HG03571 (cell line): ENCODE results near the gene LCNL1.

ENCODE experiments used
- ATAC-seq: cut with Tn5 transposase; IDR thresholded peaks from one replicate; pipeline ENCODE4 v1.9.1; 2021; ENCODE audit not compliant: unreplicated experiment

LCNL1 gene

DNA sequence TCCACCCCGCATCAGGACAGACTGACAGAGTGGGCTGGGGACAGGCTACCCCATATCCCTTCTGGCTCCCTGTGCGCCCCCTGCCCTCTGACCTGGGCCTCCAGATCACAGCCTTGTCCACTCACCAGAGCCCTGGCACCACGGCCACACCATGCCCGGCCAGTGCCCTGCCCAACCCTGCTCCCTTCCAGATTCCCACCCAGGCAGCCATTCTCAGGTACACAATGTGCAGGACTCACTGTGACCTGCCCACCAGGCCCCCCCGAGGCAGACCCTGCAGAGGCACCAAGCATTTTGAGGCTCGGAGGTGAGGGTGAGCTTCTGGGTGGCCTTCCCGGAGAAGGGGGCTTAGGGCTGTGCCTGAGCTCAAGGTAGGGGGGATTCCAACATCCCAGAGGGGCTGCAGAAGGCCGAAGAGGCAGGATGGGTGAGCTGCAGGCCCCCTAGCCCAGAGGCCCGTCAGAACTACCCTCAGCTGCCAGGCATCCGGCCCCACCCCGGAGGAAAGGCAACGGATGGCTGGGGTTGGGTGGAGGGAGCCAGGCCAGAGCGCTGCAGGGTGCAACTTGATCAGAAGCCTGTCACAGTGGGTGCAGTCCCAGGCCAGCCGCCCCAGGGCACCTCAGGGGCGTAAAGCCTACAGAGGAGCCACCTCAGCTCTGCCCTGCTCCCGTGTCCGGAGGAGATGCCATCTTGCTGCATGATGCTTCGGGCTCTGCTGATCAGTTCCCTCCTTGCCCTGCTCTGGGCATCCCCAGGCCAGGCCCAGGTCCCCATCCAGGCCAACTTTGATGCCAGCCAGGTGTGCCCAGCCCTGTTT, at the start of gene LCNL1:
Gene LCNL1, plus strand, starts transcription at position 762 of the 820 bp plus-strand sequence. CDS start 594 bp downstream, outside the sequence.
- ATAC-seq: no peak

DNA sequence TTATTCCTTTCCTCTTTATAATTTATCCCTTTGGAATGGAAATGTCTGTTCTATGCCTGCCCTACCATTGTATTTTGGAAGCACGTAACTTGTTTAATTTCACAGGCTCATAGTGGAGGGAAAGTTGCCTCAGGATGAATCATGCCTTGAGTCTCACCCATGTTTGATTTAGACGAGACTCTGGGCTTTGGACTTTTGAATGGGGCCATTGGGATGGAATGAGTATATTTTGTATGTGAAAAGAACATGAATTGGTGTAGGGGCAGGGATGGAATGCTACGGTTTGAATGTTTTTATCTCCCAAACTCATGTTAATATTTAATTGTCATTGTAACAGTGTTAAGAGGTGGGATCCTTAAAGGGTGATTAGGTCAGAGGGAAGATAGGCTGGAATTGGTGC, 48.5 kb upstream of the LCNL1 start:
- ATAC-seq: no peak

DNA sequence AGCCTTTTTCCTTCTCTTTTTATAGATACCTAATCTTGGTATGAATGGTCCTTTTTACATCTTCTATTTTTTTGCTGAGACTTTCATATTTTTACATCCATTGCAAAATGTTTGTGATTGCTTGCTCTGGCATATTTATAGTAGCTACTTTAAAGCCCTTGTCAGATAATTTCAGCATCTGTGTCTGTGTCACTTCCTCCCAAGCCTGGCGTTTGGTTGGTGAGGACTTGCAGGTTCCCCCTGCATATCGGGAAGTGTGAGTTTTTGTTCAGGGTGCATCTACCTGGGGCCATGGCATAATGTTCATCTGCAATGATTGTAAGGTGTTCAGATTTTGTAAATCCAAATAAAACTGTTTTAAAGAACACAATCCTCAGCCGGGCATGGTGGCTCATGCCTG, 47.1 kb upstream of the LCNL1 start:
- ATAC-seq: no peak

DNA sequence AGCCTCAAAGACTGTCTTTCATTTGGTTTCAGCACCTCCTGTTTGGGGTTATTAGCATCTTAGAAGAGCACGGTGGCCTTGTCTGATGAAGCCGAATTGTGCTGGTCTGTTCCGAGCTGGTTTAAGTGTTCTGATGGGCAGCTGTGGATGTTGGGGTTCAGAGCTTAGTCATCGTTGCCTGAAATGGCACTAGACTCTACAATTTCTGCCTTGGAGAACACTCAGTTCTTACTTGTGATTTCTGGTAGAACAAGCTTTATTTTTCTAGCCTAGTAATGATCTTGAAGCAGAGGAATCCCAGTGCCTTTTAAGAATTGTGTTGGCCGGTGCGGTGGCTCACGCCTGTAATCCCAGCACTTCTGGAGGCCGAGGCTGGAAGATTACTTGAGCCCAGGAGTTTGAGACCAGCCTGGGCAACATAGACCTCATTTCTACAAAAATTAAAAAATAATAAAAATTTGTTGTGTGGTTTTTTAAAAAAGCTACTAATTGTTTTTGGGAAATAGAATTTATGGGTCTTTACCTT, 46.1 kb upstream of the LCNL1 start:
- ATAC-seq: no peak

DNA sequence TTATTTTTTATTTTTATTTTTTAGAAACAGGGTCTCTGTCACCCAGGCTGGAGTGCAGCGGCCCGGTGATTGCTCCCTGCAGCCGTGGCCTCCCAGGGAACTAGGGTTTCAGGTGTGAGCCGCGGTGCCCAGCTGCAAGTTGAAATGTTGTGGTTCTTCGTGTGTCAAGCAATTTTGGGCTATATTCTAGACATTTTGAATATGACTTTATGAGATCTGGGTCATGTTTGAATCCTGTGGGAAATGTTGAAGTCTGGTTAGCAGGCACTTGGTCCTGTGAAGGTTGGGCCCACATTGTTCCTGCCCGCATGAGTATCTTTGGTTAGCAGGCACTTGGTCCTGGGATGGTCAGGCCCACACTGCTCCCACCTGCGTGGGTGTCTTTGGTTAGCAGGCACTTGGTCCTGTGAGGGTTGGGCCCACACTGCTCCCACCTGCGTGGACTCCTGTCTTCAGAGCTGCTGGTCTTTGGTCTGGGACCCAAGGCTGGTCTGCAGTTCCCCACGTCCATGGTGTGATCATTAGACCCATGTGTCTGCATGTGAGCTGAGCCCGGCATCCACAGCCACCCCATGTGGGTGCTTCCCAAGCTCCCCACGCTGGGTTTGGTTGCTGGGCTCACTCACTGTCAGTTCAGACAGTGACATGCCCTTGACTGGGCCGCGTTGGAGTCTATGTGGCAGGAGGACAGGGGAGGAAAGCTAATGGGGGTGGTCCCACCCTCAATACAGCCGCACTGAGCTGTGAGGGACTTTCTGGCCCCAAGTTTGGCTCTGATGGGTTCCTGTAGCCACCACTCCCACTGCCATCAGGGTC, 45.4 kb upstream of the LCNL1 start:
- no peak for ATAC-seq

DNA sequence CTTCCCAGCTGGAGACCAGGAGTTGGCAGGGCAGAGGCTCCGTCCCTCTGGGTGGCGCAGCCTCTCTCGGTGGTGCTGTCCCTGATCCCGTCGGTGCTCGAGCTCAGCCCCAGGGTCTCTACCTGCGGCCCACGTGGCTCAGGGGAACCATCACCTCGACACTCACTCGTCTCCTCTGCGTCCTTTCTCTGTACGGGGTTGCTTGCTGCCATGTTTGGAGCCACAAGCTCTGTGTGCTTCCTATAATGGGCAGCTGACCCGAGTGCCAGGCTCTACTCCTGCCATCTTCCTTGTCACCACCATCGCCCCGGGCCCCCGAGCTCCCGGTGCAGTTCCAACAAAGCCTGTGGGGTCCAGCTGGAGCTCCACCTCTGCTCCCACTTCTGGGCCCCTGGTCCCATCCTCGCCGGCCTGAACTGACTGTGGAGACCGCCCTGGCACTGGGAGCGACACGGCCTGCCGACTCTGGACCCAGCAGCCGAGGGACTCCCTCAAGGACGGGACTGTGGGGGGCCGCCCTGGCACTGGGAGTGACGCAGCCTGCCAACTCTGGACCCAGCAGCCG, 43.3 kb upstream of the LCNL1 start:
- no peak for ATAC-seq

DNA sequence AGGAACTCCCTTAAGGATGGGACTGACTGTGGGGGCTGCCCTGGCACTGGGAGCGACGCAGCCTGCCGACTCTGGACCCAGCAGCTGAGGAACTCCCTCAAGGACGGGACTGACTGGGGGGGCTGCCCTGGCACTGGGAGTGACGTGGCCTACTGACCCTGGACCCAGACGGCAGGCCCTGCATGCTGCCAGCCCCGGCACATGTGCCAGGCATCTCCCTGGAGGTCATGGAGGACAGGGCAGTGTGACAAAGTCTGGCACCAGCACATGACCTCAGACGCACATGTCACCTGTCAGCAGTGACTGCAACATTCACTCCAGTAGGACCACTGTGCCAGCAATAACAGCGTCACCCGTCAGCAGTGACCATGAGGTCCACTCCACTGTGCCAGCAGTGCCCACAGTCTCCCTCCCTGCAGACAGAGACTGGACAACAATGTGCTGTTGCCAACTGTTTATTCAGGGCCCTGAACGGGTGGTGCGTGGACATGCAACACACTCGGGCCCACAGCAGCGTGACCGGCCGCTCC, 42.7 kb upstream of the LCNL1 start:
- ATAC-seq: no peak

DNA sequence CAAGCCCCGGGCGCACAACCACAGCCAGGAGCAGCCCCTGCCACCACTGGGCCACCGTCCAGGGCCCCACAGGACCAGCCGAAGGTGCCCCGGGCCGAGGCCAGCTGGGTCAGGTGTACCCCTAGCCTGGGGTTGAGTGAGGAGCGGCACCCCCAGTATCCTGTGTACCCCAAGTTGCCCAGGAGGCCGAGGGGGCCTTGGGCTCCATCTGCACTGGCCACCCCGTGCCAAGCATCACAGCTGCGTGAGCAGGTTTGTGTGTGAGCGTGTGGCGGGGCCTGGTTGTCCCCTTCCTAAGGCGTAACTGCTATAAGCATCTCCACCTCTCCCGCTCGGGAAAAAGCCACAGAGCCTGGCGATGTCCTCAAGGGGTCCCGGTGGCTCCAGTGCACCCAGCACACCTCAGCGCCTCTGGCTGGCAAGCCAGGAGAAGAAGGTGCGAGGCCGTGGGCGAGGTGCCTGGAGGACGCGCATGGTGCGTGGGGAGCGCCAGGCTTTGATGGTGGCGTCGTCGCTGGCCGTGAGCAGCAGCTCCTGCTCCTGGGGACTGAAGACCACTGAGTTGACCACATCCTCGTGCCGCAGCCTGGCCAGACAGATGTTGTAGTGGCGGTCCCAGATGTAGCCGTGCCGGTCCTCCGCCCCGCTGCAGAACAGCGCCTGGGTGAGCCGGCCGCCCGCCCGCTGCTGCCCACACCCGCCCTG, 42.1 kb upstream of the LCNL1 start:
- no peak for ATAC-seq

DNA sequence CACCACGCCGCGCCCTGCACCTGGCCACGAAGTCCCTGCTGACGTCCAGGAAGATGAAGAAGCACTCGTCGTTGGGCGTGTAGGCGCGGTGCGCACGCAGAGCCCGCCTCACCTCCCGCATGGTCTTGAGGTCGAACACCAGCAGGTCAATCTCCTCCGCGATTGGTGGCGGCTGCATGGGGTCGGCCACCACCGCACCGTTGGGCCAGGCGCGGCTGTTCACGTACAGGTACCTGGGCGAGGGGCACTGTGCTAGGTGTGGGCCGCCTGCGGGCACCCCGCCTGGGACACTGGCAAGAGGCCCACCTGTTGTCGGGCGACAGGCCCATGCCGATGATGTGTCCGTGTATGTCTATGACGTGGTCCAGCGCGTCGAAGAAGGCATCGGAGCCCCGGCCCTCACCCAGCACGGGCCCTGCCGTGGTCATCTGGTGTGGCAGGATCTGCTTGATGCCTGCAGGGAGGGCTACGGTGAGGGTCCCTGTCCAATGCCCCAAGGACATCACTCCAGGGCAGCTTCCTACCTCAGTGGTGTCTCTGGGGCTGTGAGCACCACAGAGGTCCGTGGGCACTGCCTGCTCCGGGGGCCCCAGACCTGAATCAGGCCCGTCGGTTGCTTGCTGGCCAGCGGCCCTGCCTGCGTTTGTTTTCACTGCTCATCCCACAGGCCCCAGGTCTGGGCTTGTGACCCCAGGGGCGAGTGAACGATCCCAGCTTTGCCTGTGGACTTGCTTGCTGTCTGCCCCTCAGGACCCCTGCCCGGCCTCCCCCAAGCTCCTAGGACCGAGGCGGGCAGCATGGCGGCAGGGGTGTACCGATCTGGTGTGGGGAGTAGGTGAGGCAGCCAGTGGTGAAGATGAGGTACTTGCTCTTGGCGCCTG, 41.3 kb upstream of the LCNL1 start:
- ATAC-seq: no peak

DNA sequence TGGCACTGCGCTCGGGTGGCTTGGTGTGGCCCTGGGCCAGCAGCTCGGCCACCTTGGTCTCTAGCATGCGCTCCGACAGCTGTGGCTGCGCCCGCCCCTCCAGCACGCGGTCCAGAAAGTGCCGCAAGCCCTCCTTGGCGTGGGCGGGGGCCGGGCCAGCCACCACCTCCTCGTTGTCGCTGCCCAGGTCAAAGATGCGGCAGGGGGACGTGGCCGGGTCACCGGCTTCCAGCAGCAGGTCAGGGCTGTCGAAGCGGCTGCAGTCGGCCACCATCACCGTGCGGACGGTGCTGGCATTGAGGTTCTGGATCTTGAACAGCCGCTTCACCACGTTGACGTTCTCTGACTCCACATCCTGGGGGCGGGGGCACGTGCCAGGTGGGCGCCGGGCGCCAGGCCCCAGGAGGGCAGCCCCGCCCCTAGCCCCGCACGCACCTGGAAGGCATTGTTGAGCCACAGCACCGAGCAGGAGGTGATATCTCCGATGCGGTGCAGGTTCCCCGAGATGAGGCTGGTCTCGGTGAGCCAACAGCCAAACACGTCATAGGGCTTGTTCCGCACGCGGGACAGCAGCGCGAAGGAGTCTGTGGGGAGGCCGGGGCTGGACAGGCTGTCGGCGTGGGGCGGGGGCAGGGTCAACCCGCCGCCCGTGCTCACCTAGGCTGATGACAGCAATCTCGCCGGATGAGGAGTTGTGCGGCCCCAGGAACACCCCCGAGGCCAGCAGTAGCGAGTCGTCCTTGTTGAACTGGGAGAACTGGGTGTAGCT, 40.5 kb upstream of the LCNL1 start:
- no peak for ATAC-seq

DNA sequence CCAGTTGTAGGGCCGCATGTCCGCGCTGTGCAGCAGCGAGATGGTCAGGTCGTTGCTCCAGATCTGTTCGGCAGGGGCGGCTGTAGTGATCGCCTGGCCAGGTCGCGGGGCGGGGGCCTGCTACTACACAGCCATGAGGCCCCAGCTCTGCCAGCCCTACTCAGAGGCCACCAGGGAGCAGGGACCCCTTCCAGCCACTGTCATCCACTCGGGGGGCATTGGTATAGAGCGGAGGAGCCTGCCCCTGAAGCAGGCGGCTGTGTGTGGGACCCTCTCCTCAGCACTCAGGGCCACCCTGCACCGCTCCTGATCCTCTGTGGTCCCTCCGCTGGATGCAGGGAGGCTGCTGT, 39.9 kb upstream of the LCNL1 start:
- ATAC-seq: no peak

DNA sequence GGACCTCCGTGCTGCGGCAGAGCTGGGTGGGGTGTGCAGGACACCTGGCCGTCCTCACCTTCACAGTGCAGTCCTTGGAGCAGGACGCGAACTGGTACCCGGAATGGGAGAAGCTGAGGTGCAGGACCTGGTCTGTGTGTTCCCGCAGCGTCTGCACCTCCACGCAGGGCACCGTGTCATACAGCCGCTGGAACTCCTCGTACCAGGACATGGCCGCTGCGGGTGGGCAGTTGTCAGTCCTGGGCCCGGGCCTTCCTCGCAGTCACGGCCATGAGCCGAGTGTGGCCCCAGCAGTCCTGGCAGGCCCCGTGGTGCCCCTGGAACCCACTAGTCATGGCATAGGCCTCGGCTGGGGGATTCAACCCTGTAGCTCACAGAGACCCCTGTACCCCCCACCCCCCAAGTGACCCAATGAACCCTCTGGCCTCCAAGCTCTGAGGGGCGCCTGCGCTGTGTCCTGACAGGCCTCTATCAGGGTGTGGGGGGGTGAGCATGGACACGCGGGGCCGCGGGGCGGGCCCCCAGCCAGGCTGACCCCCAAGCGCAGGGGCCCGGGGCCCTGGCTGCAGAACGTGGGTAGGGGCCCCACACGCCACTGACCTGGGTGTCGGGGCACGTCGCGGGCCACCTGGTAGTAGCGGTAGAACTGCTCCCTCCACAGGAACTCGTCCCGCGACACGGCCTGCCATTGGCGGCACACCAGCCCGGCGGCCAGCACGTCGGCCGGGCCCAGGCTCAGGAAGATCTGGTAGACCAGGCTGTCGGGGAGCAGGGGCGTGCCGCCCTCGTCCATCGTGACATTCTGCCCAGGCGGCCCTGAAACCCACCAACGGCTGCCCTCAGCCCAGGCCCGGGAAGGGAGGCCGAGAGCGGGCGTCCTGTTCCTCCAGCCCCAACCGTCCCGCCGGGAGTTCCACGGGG, 39.2 kb upstream of the LCNL1 start:
- ATAC-seq: peak; percentile 11

DNA sequence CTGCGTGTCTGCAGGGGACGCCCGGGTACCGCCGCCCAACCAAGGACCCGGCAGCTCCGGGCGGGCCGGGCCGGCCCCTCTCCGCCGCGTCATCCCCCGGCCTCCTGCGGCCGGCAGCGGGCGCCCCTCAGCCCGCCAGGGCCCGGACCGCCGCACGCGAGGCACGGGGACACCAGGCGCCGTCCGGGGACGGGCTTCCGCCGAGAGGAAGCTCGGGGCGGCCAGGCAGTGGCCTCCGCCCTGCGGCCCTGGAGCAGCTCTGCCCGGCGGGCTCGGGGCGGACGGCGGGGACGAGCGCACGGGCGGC, 38.6 kb upstream of the LCNL1 start:
- ATAC-seq: peak; percentile 33

DNA sequence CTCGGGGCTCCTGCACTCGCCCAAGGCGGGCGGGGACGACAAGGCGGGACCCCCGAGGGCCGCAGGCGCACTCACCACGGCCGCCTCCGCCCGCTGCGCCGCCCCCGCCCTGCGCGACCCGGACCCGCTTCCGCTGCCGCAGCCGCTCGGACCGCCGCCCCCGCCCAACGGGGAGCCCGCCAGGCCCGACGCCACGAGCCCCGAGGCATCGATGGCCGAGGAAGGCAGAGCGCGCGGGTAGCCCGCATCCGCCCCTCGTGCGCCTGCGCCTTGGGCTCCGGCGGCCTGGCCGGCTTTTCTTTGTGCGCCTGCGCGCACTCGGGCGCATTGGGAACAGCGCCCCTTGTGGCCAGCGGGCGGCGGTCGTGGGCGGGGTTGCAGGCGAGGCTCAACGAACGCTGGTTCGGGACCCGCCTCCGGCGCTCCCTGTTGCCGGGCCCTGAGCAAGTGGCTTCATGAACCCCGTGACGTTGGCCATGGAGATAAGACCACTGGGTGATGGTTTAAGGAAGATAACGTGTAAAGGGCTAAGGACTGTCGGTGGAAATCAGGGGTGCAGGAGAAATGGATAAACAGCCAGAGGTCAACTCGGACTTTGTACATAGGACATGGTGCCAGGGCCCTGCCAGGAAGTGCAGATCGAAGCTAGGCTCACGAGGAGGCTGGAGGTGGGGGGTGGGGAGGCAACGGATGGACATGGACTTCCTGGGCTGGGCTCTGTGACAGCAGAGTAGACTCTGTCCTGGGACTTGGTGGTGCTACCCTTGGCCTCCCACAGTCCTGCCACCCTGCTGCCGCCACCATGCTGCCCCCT, 38.1 kb upstream of the LCNL1 start, which contains the start of the genes C8G and FBXW5:
Gene C8G, plus strand, starts transcription at position 725 of the 814 bp plus-strand sequence. Its CDS starts 78 bp downstream, at position 803.
Gene FBXW5, minus strand, starts transcription at position 220 of the 814 bp plus-strand sequence. CDS start 655 bp downstream, outside the sequence.
- peak; percentile 71 for ATAC-seq

DNA sequence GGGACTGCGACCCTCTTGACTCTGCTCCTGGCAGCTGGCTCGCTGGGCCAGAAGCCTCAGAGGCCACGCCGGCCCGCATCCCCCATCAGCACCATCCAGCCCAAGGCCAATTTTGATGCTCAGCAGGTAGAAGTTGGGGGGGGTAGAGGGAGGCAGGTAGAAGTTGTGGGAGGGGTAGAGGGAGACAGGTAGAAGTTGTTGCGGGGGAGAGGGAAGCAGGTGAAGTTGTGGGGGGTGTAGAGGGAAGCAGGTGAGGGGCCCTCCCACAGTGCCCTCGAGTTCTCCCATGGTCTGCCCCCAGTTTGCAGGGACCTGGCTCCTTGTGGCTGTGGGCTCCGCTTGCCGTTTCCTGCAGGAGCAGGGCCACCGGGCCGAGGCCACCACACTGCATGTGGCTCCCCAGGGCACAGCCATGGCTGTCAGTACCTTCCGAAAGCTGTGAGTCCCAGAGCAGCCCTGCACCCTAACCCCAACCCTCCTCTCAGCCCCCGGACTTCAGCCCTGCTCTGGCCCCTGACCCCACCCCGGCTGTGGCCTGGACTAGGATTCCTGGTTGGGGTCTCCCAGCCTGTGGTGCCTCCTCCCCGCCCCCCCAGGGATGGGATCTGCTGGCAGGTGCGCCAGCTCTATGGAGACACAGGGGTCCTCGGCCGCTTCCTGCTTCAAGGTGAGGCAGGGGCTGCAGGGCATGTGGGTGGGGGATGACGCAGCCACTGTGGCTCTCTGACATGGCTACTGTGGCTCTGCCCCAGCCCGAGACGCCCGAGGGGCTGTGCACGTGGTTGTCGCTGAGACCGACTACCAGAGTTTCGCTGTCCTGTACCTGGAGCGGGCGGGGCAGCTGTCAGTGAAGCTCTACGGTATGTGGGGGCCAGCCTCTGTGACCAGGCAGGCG, 37.2 kb upstream of the LCNL1 start:
- ATAC-seq: no peak
